Activated CD4-positive, alpha-beta T cell treated with anti-CD3 and anti-CD28 coated beads, Interleukin-2, amount 50 U/mL, for 48 hours (primary cell): ENCODE data around the gene TMSB15C.
"Not testable (repeated sequence)": the region's sequence is repeated elsewhere in the genome, so short reads cannot be mapped to it uniquely, and the experiment has no call there.

Experiments used
- DNase-seq, 2 experiments: peaks; one replicate each; pipeline ENCODE4 v3.0.0-alpha.2; 2020

The TMSB15C gene

DNA sequence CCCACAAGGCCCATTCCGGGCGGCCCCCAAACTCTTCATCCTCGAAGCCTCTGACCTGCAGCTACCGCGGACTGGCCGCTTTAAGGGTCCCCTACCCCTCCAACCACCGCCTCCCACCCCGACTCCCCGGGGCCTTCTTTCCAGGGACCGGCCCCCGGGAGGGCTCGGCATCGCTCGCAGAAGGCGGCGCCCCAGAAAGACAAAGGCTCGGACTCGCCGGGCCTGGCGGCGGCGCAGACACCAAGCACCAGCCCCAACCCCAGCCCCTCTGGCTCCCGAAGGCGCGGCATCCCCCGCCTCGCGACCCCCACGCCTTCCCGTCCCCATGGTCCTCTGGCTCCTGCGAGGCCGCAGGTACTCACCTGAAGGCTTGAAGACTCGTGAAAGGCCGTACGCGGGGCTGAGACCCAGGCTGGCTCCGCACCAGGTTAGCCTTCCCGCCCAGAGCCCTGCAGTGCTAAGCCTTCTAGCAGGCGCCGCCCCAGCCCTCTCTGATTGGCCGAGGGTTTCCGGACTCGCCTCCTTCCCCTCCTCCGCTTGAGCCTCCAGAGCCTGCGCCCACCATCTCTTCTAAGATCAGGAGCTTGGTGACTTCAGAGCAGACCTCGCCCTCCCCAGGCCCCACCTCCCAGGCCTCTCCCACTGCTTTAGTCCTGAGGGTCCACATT is at the start of gene TMSB15C:
TMSB15C (minus strand) TSS at position 459 of the 668 bp plus-strand sequence.
- not testable (repeated sequence) for DNase-seq

DNA sequence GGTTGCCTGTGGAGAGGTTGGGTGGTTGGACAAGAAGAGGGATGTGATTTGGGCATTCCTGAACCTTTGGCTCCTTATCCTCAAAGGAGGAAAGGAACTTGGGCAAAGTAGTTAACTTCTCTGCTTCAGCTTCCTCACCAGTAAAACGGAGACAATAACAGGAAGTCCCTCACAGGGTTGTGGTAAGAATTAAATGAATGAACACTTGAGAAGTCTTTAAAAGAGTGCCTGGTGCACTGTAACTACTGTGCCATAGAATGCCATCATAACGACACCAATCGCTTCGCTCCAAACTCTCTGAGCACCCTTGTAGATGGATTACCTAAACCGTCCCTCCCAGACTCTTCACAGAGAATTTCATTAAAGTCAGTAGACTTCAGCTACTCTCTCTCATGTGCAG is 46.8 kb upstream of the TMSB15C start:
- DNase-seq, result no peak

DNA sequence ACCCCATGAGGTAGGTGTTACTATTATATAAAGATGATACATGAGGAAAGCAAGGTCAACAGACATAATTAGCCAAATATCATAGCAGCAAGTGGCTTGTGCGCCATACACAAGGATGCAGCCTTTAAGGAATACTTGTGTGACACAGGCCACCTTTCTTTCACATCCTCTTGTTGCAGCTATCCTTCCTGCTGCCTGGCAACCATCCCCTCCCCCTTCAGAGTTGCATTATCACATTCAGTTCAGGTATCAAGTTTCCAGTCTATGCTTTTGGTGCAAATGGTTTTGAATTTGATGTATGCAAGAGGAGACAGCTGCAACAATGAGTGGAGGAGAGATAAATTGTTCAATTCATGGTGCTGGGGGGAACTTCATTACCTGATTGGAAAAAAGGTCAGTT is 42.7 kb upstream of the TMSB15C start:
- DNase-seq, result no peak

DNA sequence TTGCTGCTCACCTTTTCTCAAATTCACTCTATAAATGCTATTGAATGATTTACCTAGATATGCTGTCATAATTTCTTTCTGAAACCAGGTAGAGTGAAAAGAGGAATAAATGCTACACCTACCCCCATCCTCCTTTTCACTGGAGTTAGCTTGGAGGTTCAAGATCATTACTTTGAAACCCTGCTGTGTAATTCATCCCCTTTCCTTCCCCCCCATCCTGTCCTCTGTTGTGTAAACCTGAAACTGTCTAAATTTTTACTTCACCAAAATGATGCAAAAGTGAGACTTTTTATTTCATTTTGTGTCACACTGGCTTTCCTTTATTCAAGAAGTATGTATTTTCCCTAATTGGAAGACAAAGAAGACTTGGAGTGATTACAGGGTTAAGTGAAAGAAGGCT is 41.7 kb upstream of the TMSB15C start:
- DNase-seq, result no peak

DNA sequence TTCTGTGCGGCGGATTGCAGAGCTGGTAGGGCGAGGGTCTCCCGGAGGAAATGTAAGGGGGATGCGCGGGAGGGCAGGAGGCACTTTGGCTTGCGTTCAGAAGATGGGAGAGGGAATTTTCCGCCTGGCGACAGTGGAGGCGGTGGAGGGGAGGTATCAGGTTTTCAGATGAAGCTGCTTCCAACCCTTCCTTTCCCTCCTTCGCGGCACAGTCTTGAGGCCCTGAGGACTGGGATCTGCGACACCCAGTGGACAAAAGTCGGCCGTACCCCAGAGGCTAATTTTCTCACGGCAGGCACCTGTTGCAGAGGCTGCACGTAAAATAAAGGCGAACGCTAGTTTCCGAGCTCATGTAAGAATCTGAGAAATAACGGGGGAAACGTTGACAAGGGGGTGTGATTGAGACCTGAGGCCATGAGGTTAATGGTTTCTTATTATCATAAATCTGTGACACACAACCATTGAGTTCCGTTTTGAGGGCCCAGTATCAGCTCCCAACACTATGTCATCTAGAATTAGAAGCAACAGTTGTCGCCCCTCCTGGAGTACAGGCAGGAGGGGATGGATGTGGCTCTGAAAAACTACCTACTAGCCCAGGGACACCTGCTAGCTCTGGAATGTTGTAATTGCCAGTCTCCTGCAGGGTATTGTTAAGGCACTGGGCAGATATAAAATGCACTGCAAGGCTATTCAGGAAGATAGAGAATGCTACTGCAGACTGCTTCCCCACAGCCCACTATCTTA is 37.4 kb upstream of the TMSB15C start:
- peak; percentile 49 to 61 for DNase-seq

DNA sequence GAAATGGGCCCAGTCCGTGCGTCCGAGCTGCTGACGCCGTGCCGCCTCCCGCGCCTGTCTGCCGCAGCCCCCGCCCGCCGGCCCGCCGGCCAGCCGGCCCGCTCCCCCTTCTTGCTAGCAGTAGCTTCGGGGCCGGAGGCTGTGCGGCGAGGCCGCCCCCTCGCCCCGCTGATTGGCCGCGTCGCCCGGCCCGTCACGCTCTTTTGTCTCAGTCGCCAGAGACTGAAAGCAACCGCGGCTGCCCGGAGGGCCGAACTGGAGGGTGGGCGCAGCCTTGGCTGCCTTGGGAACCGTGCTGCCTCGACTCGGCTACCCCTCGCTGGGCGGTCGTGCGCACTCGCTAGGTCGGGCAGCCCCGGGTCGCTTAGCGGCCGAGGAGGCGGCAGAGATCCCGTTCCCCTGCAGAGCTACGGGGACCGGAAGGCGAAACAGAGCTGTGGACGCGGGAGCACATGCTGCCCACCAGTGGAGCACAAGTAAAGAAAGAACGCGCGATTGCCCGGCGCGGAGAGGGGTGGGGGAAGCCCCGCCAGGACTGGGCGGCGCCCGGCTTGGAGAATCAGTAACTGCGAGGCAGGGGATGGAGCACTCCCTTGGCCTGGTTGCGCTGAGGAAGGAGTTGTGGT is 36.4 kb upstream of the TMSB15C start, which contains the start of gene ZCCHC18:
ZCCHC18 (plus strand) TSS at position 198 of the 626 bp plus-strand sequence. CDS start 1,589 bp downstream, outside the sequence.
- DNase-seq, result peak; percentile 26 to 46

DNA sequence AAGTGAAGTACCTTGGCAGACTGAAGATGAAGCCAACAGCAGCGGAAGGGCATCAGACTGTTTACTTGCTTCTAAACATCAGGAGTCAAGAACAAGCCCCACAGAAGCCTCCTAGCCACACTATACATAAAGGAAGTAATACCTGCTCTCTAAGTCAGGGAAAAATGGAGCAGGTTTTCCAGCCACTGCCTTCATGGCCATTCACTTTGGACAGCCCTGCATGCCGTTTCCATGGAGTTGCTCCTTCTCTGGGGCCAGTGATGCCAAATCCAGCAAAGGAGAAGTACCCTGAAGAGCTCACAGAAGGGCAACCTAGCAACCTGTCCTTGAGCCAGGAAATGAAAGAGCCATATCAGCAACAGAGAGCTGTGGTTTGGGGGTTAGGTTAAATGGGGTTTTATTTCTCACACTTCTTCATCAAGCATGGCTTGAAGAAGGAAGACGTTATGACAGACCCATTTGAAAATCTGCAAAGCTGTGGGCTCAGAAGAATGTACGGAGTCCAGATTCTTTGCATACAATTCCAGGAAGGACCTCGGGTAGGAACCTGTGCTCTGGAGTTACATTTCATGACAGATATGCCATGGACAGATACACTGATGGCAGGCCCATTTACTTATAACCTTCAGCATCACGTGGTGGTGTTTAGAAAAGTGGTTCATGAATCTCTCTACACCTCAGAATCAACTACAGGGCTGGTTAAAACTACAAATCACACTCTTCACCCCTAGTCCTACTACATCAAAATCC is 34.6 kb upstream of the TMSB15C start:
- DNase-seq, result not testable (repeated sequence)

DNA sequence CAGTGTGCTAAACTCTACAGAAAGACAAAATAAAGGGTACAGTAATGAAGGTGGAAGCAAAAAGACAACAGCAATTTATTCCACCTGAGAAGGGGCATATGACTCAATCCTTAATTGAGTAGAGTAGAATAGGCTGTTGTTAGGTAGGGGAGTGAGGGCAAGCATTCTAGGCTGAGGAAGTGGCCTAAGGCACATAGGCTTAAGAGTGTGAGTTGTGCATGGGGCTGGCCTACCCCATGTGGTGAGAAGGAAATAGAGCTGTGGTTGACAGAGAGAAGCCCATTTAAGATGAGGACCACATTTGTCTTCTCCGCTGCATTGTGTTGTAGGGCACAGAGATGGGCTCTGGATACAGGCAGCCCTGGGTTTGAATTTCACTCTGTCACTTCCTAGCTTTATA is 32.9 kb upstream of the TMSB15C start:
- no peak for DNase-seq

DNA sequence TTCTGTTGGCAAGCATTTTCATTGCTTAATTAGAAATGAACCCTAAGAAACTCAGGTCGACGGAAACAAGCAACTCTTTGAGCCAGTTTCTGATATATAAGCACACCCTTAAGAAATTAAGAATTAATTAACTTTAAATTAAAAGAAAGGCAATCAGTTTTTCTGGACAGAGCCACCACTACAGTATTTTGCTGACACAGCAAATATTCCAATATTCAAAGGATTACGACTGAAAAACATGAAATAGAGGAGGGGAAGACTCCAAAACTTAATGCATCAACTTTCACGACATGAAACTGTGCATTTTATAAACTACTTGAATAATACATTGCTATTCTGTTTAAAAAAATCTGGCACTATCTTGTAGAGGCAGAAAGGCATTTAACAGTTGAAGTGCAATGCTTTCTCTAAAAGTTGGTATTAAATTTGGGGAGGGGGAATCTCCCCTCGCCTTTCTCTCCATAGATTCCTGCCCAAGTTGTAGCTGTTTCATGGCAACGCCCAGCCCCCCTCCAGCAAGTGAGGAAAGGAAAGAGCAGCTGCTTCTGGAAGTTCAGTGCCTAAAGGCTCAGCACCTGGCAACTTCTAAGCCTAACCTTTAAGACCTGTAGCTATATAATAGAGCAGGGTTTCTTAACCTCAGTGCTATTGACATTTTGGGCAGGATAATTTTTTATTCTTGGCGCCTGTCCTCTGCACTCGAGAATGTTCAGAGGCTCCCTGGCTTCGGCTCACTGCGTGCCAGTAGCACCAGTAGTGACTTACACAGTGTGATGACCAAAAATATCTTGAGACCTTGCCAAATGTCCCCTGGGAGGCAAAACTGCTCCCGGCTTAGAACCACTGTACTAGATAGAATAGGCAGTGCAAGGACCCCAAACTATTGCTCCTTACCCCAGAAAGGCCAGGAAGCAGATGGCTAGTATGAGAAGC is 29.6 kb upstream of the TMSB15C start:
- no peak for DNase-seq

DNA sequence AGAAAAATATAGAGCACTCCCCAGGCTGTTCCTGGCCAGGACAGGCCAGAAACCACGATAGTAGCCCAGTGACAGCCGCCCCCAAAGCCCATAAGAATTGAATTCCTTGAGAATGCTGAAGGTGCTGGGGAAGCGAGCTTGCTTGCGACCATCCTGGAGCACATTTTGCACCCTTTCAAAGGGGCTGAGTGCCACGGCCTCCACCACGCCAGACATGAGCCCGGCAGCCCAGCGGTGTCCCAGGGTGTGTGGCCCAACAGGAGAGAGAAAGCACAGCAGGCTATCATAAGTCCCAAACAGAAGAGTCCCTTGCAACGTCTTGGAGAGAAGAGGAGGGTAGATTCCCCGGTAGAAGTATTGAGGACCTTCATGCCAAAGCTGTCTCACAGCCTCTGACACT is 28.6 kb upstream of the TMSB15C start:
- no peak for DNase-seq

DNA sequence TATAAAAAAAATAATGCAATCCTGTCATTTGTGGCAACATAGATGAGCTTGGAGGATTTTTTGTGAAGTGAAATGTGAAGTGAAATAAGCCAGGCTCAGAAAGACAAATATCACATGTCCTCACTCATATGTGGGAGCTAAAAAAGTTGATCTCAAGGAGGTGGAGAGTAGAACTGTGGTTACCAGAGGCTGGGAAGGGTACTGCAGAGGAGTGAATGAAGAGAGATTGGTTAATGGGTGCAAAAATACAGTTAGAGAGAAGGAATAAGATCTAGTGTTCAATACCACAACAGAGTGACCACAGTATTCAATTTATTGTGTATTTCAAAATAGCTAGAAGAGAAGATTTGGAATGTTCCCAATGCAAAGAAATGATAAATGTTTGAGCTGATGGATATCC is 22.9 kb upstream of the TMSB15C start:
- DNase-seq, result no peak

DNA sequence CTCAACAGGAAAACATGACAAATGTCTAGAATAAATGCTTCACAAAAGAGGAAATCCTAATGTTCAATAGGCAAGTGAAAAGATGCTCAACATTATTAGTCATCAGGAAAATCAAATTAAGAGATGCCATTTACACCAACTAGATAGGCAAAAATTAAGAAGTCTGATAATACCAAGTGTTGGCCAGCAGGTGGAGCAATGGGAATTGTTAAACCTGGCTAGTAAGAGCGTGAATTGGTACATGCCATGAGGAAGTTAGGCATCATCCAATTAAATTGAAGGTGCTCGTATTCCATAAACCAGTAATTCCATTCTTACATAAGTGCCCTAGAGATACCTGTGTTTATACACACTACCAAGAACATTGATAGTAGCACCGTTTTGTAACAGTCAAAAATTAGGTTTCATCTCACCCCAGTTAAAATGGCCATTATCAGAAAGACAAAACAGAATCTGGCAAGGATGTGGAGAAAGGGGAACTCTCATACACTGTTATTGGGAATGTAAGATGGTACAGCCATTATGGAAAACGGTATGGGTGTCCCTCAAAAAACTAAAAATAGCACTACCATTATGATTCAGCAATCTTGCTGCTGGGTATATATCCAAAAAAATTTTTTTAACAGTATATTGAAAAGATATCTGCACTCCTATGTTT is 22.2 kb upstream of the TMSB15C start:
- peak in 1 of 2 experiments; percentile 34 for DNase-seq

DNA sequence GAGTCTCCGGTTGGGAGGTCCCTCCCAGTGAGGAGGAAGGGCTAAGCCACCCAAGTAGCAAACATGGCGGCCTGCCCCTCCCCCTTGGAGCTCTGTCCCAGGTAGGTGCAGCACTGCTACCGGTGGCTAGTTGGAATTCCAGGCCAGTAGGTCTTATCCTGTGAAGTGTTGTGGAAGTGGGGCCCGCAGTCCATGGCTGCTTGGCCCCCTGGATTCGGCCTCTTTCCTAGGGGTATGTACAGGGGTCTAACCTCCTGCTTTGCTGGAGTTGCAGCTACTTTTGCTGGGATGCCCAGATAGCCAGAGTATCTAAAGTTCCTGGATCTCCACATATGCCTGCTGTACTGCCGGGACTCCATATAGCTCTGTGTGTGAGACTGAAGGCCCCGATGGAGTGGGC is 9.9 kb upstream of the TMSB15C start:
- no peak for DNase-seq

DNA sequence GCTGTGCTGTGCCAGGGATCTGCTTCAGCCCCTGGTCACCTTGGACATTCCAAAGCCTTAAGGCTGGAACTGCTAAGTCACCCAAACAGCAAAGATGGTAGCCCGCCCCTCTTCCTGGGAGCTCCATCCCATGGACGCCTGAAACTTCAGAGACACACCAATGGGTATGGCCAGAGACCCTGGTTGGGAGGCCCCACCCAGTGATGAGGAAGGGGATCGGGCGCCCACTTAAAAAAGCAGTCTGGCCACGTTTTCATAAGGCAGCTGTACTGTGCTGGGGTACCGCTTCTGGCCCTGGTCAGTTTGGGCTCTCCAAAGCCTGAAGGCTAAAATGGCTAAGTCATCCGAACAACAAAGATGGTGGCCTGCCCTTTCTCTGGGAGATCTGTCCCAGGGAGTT is 9.4 kb upstream of the TMSB15C start:
- no peak for DNase-seq

DNA sequence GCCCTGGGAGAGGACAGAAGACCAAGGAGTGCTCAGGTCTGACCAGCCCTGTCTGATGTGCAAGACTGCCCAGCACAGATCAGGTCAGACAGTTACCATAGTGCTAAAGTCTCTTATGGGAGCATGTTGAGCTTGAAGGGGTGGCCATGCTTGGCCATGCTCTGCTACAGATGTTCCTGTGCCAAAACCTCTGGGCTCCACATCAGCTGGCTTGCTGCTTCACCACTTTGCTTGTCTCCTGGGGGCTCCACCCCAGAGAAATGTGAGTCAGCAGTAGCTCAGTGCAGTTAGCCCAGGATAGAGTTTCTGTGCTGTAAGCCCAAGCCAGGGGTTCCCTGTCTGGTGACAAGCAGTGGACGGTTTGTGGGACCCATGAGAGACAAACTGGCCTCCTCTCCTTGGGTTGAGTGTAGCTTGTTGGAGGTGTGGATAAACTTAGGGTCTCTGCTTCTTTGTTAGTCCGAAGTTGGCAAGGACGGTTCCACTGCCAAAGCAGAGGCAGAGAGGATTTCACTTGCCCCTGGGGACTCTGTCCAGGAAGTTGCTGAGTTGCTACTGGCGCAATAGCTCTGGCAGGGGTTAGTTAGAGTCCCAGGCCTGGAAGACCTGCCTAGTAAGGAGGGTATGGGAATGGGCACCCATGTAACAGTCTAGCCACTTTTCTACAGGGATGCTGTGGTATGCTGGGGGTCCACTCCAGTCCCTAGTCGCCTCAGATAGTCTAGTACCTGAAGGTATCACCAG is 8.7 kb upstream of the TMSB15C start:
- no peak for DNase-seq

DNA sequence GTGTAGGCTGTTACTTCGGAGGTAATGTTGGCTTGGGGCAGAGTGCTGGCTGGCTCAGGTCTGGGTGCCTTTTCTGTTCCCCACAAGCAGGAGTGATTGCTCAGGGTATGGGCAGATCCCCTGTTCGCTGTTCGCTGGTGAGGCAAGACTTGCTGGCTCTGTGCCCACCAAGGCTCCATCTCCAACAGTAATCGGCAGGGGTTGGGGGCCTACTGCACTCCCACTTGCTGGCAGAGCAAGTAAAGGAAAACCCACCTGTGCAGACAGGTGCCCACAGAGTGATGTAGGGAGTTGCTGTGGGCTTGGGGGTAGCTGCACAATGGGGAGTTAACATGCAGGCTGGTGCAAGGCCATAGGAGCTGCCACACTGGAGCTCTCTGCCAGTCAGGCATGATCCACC is 8.0 kb upstream of the TMSB15C start:
- no peak for DNase-seq

DNA sequence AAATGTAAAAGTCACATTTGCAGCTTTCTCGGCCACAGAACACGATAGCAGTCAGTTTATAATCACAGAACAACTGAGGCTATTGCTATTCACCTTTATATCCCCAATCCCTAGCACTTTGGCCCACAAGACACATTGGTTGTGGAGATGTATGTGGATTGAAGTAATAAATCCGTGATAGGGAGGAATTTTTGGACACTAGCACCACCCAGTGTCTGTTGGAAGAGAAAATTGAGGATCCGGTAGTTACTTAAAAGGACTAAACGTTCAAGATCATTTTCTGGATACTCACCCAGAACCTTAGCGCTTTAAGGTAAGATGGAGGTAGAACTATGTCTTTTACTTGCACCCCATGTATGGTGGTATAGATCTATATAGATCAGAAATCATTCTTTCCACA is 1.8 kb upstream of the TMSB15C start:
- DNase-seq, result not testable (repeated sequence)

DNA sequence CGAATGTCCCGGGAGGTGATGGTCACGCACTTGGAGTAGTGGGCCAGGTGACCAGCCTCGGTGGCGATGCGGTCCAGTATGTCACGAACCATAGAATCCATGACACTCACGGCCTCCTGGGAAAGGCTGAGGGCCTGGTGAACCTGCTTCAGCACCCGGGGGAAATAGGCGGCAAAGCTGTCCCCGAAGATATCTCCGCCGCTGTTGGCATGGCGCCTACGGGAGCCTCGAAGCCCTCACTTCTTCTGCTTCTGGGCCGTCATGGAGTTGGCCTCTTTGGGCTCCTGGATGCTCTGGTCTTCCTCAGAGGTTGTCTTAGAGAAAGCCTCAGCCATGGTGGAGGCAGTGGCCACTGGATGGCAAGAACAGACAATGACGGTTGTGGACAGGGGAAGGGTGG is 13.4 kb downstream of the TMSB15C start:
- DNase-seq, result not testable (repeated sequence)

DNA sequence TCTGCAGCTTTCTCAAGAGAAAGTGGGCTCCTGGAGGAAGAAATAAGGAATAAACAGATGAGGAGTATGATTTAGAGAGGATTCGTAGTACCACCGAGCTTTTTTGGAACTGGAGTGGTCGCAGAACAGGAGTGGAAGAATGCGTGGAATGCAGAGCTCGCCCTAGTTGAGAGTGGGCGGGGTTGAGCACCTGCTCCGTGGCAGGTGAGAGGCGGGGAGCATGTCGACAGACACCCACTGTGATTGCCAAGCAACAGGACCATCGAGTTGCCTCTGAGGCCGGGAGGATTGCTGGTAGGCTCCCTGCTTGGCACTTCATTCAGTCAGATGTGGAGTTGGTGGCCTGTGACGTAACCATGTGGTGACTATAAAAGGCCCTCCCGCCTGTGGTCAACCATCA is 21.1 kb downstream of the TMSB15C start:
- not testable (repeated sequence) for DNase-seq

DNA sequence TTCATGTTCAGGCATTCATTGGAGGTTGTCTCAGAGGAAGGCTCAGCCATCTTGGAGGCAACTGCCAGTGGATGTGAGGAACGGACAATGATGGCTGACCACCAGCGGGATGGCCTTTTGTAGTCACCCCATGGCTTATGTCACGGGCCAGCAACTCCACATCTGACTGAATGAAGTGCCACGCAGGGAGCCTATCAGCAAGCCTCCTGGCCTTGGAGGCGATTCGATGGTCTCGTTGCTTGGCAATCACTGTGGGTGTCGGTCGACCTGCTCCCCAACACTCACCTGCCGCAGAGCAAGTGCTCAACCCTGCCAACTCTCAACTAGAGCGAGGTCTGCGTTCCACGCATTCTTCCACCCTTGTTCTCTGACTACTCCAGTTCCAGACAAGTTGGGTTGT is 28.9 kb downstream of the TMSB15C start:
- DNase-seq, result no peak

DNA sequence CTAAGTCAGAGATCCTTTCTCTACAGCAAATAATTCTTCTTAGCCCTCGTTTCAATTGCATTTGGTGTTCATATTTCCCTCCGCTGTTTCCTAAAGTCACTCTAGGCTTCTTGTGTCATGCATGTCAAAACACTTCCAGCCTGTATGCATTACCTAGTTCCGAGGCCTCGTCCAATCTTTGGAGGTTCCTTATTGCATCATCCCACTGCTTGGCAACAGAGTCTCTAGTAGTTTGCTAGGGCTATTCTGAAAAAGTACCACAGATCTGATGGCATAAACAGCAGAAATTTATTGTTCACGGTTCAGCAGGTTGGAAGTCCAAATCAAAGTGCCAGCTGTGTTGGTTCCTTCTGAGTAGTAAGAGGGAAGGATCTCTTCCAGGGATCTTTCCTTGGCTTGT is 30.4 kb downstream of the TMSB15C start:
- no peak for DNase-seq
